HCT116 (cell line): ENCODE results near the gene GAPT. TPM values are rescaled to one million over a fixed set of nuclear protein-coding genes. Genes with fewer than 3 reads are reported as not detected.

Experiments used
- ATAC-seq: fragments of 200-7000 bp; cut with Tn5 transposase; 2 replicates; pipeline ENCODE4 v1.9.1; 2020; ENCODE audit warnings: mild to moderate bottlenecking, moderate library complexity
- BruUV-seq: library from RNA; stranded (reverse); fragments of 400-500 nt; replicated peaks from 2 replicates; lab custom pipeline; 2021; lab: Mats Ljungman, UMichigan
- CTCF ChIA-PET: fragments of 300-600 bp; sonication (Branson Sonifier 250); formaldehyde crosslinking; loops from one replicate; lab custom pipeline; 2021; ENCODE audit warnings: antibody characterized with exemption; lab: Charles Lee
- POLR2A ChIA-PET: fragments of 300-600, 350-600 bp; sonication (Branson Sonifier 250); formaldehyde crosslinking; loops from one replicate; lab custom pipeline; 2021; ENCODE audit warnings: antibody characterized with exemption; lab: Charles Lee
- RAD21 ChIA-PET, 2 experiments: fragments of 300-600 bp; sonication (Branson Sonifier 250); formaldehyde crosslinking; loops; one replicate each; lab custom pipeline; 2023; ENCODE audit warnings: low total read pairs in 2 of 2; ENCODE audit not compliant: uncharacterized antibody in 2 of 2, unreplicated experiment in 2 of 2, low non-redundant PET in 1 of 2; lab: Charles Lee
- DNase-seq: peaks from one replicate; pipeline ENCODE4 v3.0.0-alpha.2; 2010; ENCODE audit warnings: low read depth, low spot score
- H2AFZ ChIP-seq: fragments of 200-600 bp; shearing (Covaris generic), sonication (generic); 2 replicates; pipeline ENCODE4 v1.6.1; 2017; ENCODE audit warnings: low read depth, mixed run types, mixed read lengths, antibody characterized with exemption, low read length; ENCODE audit not compliant: poor library complexity, severe bottlenecking
- H3K27ac ChIP-seq: 2 replicates; pipeline ENCODE4 v1.5.1; 2012; ENCODE audit warnings: low read depth, low read length
- H3K27me3 ChIP-seq: fragments of 200-600 bp; sonication (generic); 2 replicates; pipeline ENCODE4 v1.6.1; 2016; ENCODE audit warnings: mixed run types, low read length, mixed read lengths; ENCODE audit not compliant: insufficient read depth
- H3K36me3 ChIP-seq, 2 experiments: fragments of 200-500 bp in 1 of 2; fragments of 200-600 bp in 1 of 2; sonication (Bioruptor generic) in 1 of 2; sonication (generic) in 1 of 2; 2 replicates each; pipeline versions ENCODE4 v1.5.1 to v1.6.1; 2014 to 2016; ENCODE audit warnings: low read length in 2 of 2, inconsistent platforms in 1 of 2, mixed read lengths in 1 of 2, mixed run types in 1 of 2; ENCODE audit not compliant: insufficient read depth in 2 of 2, control insufficient read depth in 1 of 2
- H3K4me1 ChIP-seq, 2 experiments: fragments of 200-600 bp in 1 of 2; sonication (generic) in 1 of 2; 2 replicates each; pipeline versions ENCODE4 v1.5.1 to v1.6.1; 2012 to 2017; ENCODE audit warnings: low read length in 2 of 2, inconsistent platforms in 1 of 2, mild to moderate bottlenecking in 1 of 2, mixed read lengths in 1 of 2, mixed run types in 1 of 2, moderate library complexity in 1 of 2; ENCODE audit not compliant: insufficient read depth in 2 of 2, control insufficient read depth in 1 of 2
- H3K4me2 ChIP-seq: fragments of 200-600 bp; sonication (generic); 2 replicates; pipeline ENCODE4 v1.6.1; 2017; ENCODE audit warnings: mixed run types, low read length, mixed read lengths
- H3K4me3 ChIP-seq, 2 experiments: fragments of 200-600 bp in 1 of 2; sonication (generic) in 1 of 2; replicated peaks in 1 of 2; 2 replicates each; pipeline ENCODE4 v1.5.1; 2011 to 2016; ENCODE audit warnings: low read length in 2 of 2, control low read depth in 1 of 2, low read depth in 1 of 2, mild to moderate bottlenecking in 1 of 2, mixed read lengths in 1 of 2, mixed run types in 1 of 2
- H3K79me2 ChIP-seq: fragments of 200-600 bp; sonication (generic); 2 replicates; pipeline ENCODE4 v1.6.1; 2017; ENCODE audit warnings: mild to moderate bottlenecking, mixed run types, low read length, moderate library complexity, mixed read lengths; ENCODE audit not compliant: insufficient read depth
- H3K9ac ChIP-seq: fragments of 200-600 bp; sonication (generic); 2 replicates; pipeline ENCODE4 v1.6.1; 2016; ENCODE audit warnings: low read length, mixed read lengths
- H3K9me2 ChIP-seq: fragments of 200-600 bp; sonication (generic), shearing (Covaris generic); 2 replicates; pipeline ENCODE4 v1.6.1; 2017; ENCODE audit warnings: mixed run types, mild to moderate bottlenecking, moderate library complexity; ENCODE audit not compliant: insufficient read depth
- H3K9me3 ChIP-seq, 2 experiments: fragments of 200-500 bp in 1 of 2; fragments of 200-600 bp in 1 of 2; sonication (Bioruptor generic) in 1 of 2; sonication (generic) in 1 of 2; 2 replicates each; pipeline ENCODE4 v1.6.1; 2014 to 2017; ENCODE audit warnings: low read length in 2 of 2, mixed read lengths in 2 of 2, inconsistent platforms in 1 of 2, low read depth in 1 of 2, mild to moderate bottlenecking in 1 of 2, mixed run types in 1 of 2, moderate library complexity in 1 of 2; ENCODE audit not compliant: control insufficient read depth in 1 of 2, insufficient read depth in 1 of 2
- H4K20me1 ChIP-seq: fragments of 200-600 bp; sonication (generic), shearing (Covaris generic); 2 replicates; pipeline ENCODE4 v1.6.1; 2017; ENCODE audit warnings: mixed run types, mild to moderate bottlenecking, moderate library complexity; ENCODE audit not compliant: insufficient read depth
- CBX3 ChIP-seq: IDR thresholded peaks from 2 replicates; pipeline ENCODE4 v1.6.1; 2012; ENCODE audit warnings: low read depth
- EGR1 ChIP-seq: IDR thresholded peaks from 2 replicates; pipeline ENCODE4 v1.6.1; 2012; ENCODE audit warnings: low read depth
- ELF1 ChIP-seq: IDR thresholded peaks from 2 replicates; pipeline ENCODE4 v1.6.1; 2012; ENCODE audit warnings: low read depth, borderline replicate concordance
- JUND ChIP-seq: IDR thresholded peaks from 2 replicates; pipeline ENCODE4 v1.6.1; 2012
- POLR2A ChIP-seq: IDR thresholded peaks from 2 replicates; pipeline ENCODE4 v1.7.0; 2011; ENCODE audit warnings: borderline replicate concordance; ENCODE audit not compliant: insufficient read depth, insufficient read length; ENCODE audit errors: extremely low read depth
- SP1 ChIP-seq: IDR thresholded peaks from 2 replicates; pipeline ENCODE4 v1.6.1; 2012; ENCODE audit warnings: low read depth
- SRF ChIP-seq: IDR thresholded peaks from 2 replicates; pipeline ENCODE4 v1.6.1; 2012; ENCODE audit warnings: low read depth
- TCF7L2 ChIP-seq: IDR thresholded peaks from 2 replicates; pipeline ENCODE4 v1.7.0; 2011; ENCODE audit warnings: borderline replicate concordance, inconsistent platforms; ENCODE audit not compliant: insufficient read depth, insufficient read length; ENCODE audit errors: extremely low read depth
- YY1 ChIP-seq: IDR thresholded peaks from 2 replicates; pipeline ENCODE4 v1.6.1; 2011; ENCODE audit warnings: low read length, low read depth, moderate library complexity, mild to moderate bottlenecking; ENCODE audit not compliant: insufficient replicate concordance; ENCODE audit errors: extremely low read depth
- ZFX ChIP-seq: fragments of 450-650 bp; IDR thresholded peaks from 2 replicates; pipeline ENCODE4 v1.6.1; 2017
- intact Hi-C: fragments of 100-400 bp; cut with micrococcal nuclease; formaldehyde crosslinking; loops from 2 replicates; pipeline ENCODE4 v1.10.0; 2022
- total RNA-seq: library from RNA; stranded (reverse); gene quantifications from one replicate; pipeline ENCODE4 v1.2.1, GENCODE V29; 2021; ENCODE audit not compliant: unreplicated experiment
- TF ChIP-seq, protein P1 (sequence below), 3 experiments: fragments of 200-600 bp in 1 of 3; sonication (generic) in 1 of 3; IDR thresholded peaks in 2 of 3; conservative IDR thresholded peaks in 1 of 3; 2 replicates each; pipeline ENCODE4 v1.5.1; 2012 to 2017; ENCODE audit warnings: low read depth in 2 of 3, low read length in 2 of 3, antibody characterized with exemption in 1 of 3, borderline replicate concordance in 1 of 3, control low read depth in 1 of 3, mild to moderate bottlenecking in 1 of 3, mixed read lengths in 1 of 3, mixed run types in 1 of 3, moderate library complexity in 1 of 3; ENCODE audit not compliant: insufficient read depth in 1 of 3
- TF ChIP-seq, protein P2 (sequence below): IDR thresholded peaks from 2 replicates; pipeline ENCODE4 v1.6.1; 2012

GAPT gene
- total RNA-seq, 1 experiment from 2014 or later = not detected

DNA sequence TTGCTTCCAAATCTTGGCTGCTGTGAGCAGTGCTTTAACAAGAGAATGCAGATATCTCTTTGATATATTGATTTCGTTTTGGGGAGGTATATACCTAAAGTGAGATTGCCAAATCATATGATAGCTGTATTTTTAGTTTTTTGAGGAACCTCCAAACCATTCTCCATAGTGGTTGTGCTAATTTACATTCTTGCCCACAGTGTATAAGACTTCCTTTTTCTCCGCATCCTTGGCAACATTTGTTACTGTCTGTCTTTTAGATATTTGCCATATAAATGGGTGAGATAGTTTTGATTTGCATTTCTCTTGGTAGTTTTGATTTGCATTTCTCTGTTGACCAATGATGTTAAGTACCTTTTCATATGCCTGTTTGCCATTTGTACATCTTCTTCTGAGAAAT is 21.3 kb upstream of the GAPT start (continued):
- TF ChIP-seq, protein P1, sequence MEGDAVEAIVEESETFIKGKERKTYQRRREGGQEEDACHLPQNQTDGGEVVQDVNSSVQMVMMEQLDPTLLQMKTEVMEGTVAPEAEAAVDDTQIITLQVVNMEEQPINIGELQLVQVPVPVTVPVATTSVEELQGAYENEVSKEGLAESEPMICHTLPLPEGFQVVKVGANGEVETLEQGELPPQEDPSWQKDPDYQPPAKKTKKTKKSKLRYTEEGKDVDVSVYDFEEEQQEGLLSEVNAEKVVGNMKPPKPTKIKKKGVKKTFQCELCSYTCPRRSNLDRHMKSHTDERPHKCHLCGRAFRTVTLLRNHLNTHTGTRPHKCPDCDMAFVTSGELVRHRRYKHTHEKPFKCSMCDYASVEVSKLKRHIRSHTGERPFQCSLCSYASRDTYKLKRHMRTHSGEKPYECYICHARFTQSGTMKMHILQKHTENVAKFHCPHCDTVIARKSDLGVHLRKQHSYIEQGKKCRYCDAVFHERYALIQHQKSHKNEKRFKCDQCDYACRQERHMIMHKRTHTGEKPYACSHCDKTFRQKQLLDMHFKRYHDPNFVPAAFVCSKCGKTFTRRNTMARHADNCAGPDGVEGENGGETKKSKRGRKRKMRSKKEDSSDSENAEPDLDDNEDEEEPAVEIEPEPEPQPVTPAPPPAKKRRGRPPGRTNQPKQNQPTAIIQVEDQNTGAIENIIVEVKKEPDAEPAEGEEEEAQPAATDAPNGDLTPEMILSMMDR (IDR thresholded peaks at IDR 0.05 in 2 of 3, conservative IDR thresholded peaks at IDR 0.05 in 1 of 3; ENCODE audit: borderline replicate concordance in 1 of 3, insufficient read depth in 1 of 3, low read depth in 2 of 3, low read length in 2 of 3) = no peak
- TF ChIP-seq ZFX (no peak), TCF7L2 (no peak), SRF (no peak), EGR1 (no peak), SP1 (no peak), YY1 (no peak)
- TF ChIP-seq, protein P2, sequence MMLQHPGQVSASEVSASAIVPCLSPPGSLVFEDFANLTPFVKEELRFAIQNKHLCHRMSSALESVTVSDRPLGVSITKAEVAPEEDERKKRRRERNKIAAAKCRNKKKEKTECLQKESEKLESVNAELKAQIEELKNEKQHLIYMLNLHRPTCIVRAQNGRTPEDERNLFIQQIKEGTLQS = no peak
- TF ChIP-seq, all 23 proteins: peak for 0

DNA sequence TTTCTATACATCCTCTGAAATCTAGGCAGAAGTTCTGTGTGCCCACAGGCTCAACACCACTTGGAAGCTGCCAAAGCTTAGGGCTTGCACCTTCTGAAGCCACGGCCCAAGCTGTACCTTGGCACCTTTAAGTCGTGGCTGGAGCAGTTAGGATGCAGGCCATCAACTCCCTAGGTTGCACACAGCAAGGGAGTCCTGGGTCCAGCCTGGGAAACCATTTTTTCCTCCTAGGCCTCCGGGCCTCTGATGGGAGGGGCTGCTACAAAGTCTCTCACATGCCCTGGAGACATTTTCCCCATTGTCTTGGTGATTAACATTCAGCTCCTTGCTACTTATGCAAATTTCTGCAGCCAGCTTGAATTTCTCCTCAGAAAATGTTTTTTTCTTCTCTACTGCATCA is 15.8 kb upstream of the GAPT start:
- TF ChIP-seq CBX3 (no peak), POLR2A (no peak), JUND (no peak), ELF1 (no peak), SP1 (no peak)
- TF ChIP-seq, protein P1 (IDR thresholded peaks at IDR 0.05 in 2 of 3, conservative IDR thresholded peaks at IDR 0.05 in 1 of 3; ENCODE audit: borderline replicate concordance in 1 of 3, insufficient read depth in 1 of 3, low read depth in 2 of 3, low read length in 2 of 3) = no peak
- TF ChIP-seq, all 23 proteins: peak for 0
- BruUV-seq = no TSS peak
- no peaks in the 10 kb centered on the region for H3K9me2 ChIP-seq

More for the DNA sequence above, 15.8 kb upstream of the GAPT start:
- no peaks in the 10 kb centered on the region for H4K20me1 ChIP-seq
- no peaks in the 10 kb centered on the region for H3K36me3 ChIP-seq
- intact Hi-C loops = loop anchor here (5.0 kb wide), 1 partner anchor 377 kb away; no protein-coding TSS in a partner anchor
- no peaks in the 10 kb centered on the region for H3K27me3 ChIP-seq
- ChIA-PET CTCF (no interaction called here), RAD21 (no interaction called here), POLR2A (no interaction called here)
- no peak overlapping the region for H3K4me3 ChIP-seq
- no peaks in the 10 kb centered on the region; a peak in 1 of 4 replicates for H3K9me3 ChIP-seq
- H3K9ac ChIP-seq = no peak overlapping the region
- H3K4me1 ChIP-seq = no peaks in the 10 kb centered on the region
- no peak for DNase-seq
- no peak overlapping the region for H2AFZ ChIP-seq
- H3K4me2 ChIP-seq = no peak overlapping the region
- ATAC-seq = no peak
- H3K27ac ChIP-seq = no peak overlapping the region
- no peaks in the 10 kb centered on the region for H3K79me2 ChIP-seq
